Activated CD8-positive, alpha-beta T cell treated with anti-CD3 and anti-CD28 coated beads, Interleukin-2, amount 10 ng/mL, durations not matched to agents 7 days and 5 days (primary cell): Measurements from ENCODE around the gene QDPR. TPM values are rescaled to one million over a fixed set of nuclear protein-coding genes. Genes with fewer than 3 reads are reported as not detected.
"Not testable (repeated sequence)": the region's sequence is repeated elsewhere in the genome, so short reads cannot be mapped to it uniquely, and the experiment has no call there.

Source experiments
- ATAC-seq: fragments of 150-1000 bp; cut with Tn5 transposase; one replicate; pipeline ENCODE4 v1.10.0; 2021; ENCODE audit warnings: moderate library complexity
- CTCF ChIA-PET: fragments of 350-600 bp; sonication (Branson Sonifier 250); formaldehyde crosslinking; loops from one replicate; lab custom pipeline; 2021; ENCODE audit warnings: antibody characterized with exemption; lab: Charles Lee
- POLR2A ChIA-PET: fragments of 350-600 bp; sonication (Branson Sonifier 250); formaldehyde crosslinking; loops from one replicate; lab custom pipeline; 2021; ENCODE audit warnings: antibody characterized with exemption; lab: Charles Lee
- DNase-seq: peaks from one replicate; pipeline ENCODE4 v3.0.0-alpha.2; 2020
- H3K27ac Mint-ChIP-seq: one replicate; pipeline ENCODE4 v1.8.0; 2021; ENCODE audit warnings: mild to moderate bottlenecking, mixed read lengths
- H3K27me3 Mint-ChIP-seq: one replicate; pipeline ENCODE4 v1.8.0; 2021; ENCODE audit warnings: low read depth, mixed read lengths
- H3K36me3 Mint-ChIP-seq: one replicate; pipeline ENCODE4 v1.8.0; 2021; ENCODE audit warnings: low read depth, mixed read lengths
- H3K4me1 Mint-ChIP-seq: one replicate; pipeline ENCODE4 v1.8.0; 2021; ENCODE audit warnings: low read depth, mixed read lengths
- H3K4me3 Mint-ChIP-seq: one replicate; pipeline ENCODE4 v1.8.0; 2021; ENCODE audit warnings: mild to moderate bottlenecking, mixed read lengths
- H3K9me3 Mint-ChIP-seq: one replicate; pipeline ENCODE4 v1.8.0; 2022; ENCODE audit warnings: mixed read lengths; ENCODE audit not compliant: insufficient read depth
- total RNA-seq, 2 experiments: library from RNA; stranded (reverse); gene quantifications; one replicate each; pipeline ENCODE4 v1.2.3, GENCODE V29; 2021

QDPR gene
- total RNA-seq, 2 experiments from 2014 or later, result 20.0 to 21.2 TPM

DNA sequence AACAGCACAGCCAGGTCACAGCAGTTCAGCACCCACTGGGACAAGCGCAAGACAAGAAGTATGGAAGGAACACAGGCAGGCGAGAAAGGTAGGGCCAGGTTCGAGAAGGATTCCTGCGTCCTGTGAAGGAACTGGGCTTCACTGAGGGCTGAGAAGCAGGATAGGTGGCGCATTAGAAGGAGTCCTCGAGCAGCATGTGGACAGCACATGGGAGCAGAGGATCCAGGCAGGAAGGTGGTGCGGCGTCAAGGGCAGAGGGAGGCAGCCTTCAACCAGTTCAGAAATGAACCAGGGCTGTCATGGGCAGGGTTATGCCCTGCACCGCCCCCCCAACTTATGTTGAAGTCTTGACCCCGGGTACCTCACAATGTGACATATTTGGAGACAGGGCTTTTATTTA lies 34.3 kb upstream of the QDPR start:
- Mint-ChIP-seq H3K36me3 (no peaks in the 10 kb centered on the region), H3K27me3 (peaks cover 18% of the 10 kb centered on the region), H3K4me3 (no peak overlapping the region), H3K4me1 (peaks cover 9% of the 10 kb centered on the region), H3K9me3 (no peaks in the 10 kb centered on the region), H3K27ac (no peak overlapping the region)
- no peak for ATAC-seq
- ChIA-PET CTCF (no interaction called here), POLR2A (interaction anchor here (1.1 kb wide), 1 partner anchor 265 kb away, joined by 3 read pairs; the partner anchor contains the start of gene NCAPG)
- no peak for DNase-seq

DNA sequence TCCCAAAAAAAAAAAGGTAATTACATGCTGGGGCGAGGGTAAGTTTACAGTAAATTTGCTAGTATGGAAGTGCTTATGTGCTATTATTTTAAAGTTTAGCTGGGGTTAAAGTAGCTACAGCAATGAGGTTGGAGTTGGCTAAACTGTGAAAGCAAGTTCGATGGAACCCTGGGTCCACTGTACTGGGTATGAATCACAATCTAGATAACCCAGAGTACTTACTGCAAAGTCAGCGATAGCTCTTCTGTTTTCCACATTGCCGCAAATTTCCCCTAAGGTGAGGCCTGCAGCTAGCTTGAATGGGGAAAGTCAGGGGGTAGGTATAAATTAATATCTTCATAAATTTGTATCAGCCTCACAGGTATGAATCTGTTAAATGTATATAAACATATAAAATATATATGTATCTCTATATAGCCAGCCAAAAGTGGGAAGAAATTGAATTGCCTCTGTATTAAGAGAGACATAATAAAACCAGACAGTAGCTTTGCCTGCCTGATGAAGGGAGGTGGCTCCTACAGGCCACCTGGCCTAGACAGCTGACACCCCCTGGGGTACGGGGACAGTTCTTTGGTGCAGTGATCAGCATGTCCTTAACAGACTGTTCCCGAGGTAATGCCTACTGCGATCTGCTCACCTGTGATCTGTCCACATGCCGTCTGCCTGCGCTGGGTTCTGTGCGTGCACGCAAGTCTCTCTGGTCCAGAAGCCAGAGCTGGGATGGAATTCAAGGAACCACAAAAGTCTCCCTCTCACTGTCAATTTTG lies 33.7 kb upstream of the QDPR start:
- no peak overlapping the region for H3K4me3 Mint-ChIP-seq
- CTCF ChIA-PET, result interaction anchor here (1.1 kb wide), 1 partner anchor 264 kb away, joined by 4 read pairs; no protein-coding TSS in a partner anchor
- no peaks in the 10 kb centered on the region for H3K9me3 Mint-ChIP-seq
- POLR2A ChIA-PET, result interaction anchor here (1.1 kb wide), 1 partner anchor 266 kb away, joined by 3 read pairs; the partner anchor contains the start of gene NCAPG
- peaks cover 20% of the 10 kb centered on the region for H3K27me3 Mint-ChIP-seq
- H3K4me1 Mint-ChIP-seq, result peaks cover 9% of the 10 kb centered on the region
- DNase-seq (no peak), ATAC-seq (no peak)
- H3K27ac Mint-ChIP-seq, result no peak overlapping the region
- no peaks in the 10 kb centered on the region for H3K36me3 Mint-ChIP-seq

DNA sequence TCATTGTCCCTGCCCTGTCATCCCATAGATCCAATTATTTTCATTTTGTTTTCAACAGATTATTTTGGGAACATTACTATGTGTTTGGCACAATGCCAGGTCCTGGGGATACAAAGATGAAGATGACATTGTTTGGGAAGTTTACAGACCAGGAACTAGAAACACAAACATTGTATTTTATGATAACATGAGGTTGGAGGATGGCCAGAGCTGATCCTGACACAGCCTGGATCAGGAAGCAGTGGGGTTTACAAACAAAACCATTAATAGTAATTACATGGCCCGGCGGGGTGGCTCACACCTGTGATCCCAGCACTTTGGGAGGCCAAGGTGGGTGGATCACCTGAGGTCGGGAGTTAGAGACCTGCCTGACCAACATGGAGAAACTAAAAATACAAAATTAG lies 32.9 kb upstream of the QDPR start:
- Mint-ChIP-seq H3K4me1 (peaks cover 9% of the 10 kb centered on the region), H3K4me3 (no peak overlapping the region), H3K36me3 (no peaks in the 10 kb centered on the region), H3K9me3 (no peaks in the 10 kb centered on the region), H3K27ac (no peak overlapping the region), H3K27me3 (peaks cover 23% of the 10 kb centered on the region)
- ChIA-PET CTCF (interaction anchor here (1.1 kb wide), 1 partner anchor 265 kb away, joined by 4 read pairs; no protein-coding TSS in a partner anchor), POLR2A (no interaction called here)
- DNase-seq, result no peak
- ATAC-seq, result no peak

DNA sequence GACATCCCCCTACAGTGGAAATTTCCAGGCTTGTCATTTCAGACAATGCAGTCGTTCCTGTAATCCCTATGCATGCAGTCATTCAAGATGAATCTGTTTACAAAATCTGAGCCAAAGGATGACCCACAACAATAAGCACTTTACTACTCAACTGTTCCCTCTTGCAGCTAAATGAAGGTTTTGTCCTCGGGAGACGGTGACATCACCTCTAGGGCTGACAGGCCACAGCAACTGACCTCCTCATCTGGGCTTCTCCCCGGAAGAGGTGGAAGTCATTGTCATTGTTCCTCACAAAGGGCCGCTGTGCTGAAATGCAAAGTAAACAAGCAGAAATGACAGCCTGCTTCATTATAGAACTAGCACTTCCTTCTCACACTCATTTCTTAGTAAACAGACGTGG lies 32.3 kb upstream of the QDPR start:
- no peak overlapping the region for H3K27ac Mint-ChIP-seq
- no peak overlapping the region for H3K4me3 Mint-ChIP-seq
- peaks cover 6% of the 10 kb centered on the region for H3K4me1 Mint-ChIP-seq
- H3K27me3 Mint-ChIP-seq, result peaks cover 23% of the 10 kb centered on the region
- no peaks in the 10 kb centered on the region for H3K36me3 Mint-ChIP-seq
- no peak for ATAC-seq
- no peaks in the 10 kb centered on the region for H3K9me3 Mint-ChIP-seq
- CTCF ChIA-PET, result no interaction called here
- no peak for DNase-seq
- POLR2A ChIA-PET, result no interaction called here

DNA sequence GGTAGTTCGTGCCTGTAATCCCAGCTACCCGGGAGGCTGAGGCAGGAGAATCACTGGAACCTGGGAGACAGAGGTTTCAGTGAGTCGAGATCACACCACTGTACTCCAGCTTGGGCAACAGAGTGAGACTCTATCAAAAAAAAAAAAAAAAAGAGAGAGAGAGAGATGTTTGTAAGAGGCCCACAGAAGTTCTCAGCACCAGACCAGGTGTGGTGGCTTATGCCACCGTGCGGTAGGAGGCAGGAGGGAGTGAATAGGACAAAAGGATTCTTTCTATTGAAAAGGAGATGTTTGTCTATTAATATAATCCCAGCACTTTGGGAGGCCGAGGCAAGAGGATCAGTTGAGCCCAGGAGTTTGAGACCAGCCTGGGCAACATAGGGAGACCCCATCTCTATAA lies 25.2 kb upstream of the QDPR start:
- H3K36me3 Mint-ChIP-seq, DNase-seq, H3K4me3 Mint-ChIP-seq, ATAC-seq, H3K4me1 Mint-ChIP-seq, H3K9me3 Mint-ChIP-seq, CTCF ChIA-PET, POLR2A ChIA-PET, H3K27ac Mint-ChIP-seq: not testable (repeated sequence)
- H3K27me3 Mint-ChIP-seq, result peaks cover 18% of the 10 kb centered on the region

DNA sequence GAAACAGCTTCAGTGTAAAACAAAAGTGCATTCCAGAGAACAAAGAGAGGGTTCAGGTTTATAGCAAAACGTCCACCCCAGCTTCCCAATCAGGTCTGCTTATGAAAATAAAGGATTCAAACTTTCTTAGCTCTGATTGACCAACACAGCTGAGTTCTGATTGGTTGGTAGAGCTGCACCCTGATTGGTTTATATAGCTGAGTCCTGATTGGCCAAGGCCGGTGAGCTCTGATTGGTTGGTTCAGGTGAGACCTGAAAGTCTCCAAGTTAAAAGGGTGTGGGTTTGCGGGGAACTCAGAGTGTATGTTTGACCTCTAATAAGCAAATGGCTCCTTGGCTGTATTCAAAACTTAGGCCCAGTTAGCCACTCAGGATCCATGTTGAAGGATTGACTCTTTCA lies 24.0 kb upstream of the QDPR start:
- Mint-ChIP-seq H3K4me1 (peaks cover 2% of the 10 kb centered on the region), H3K36me3 (no peaks in the 10 kb centered on the region), H3K27me3 (peaks cover 11% of the 10 kb centered on the region), H3K9me3 (no peaks in the 10 kb centered on the region), H3K4me3 (no peak overlapping the region), H3K27ac (no peak overlapping the region)
- ChIA-PET POLR2A (no interaction called here), CTCF (interaction anchor here (2.1 kb wide), 1 partner anchor 13 kb away, joined by 8 read pairs; no protein-coding TSS in a partner anchor)
- DNase-seq, result no peak
- ATAC-seq, result no peak

DNA sequence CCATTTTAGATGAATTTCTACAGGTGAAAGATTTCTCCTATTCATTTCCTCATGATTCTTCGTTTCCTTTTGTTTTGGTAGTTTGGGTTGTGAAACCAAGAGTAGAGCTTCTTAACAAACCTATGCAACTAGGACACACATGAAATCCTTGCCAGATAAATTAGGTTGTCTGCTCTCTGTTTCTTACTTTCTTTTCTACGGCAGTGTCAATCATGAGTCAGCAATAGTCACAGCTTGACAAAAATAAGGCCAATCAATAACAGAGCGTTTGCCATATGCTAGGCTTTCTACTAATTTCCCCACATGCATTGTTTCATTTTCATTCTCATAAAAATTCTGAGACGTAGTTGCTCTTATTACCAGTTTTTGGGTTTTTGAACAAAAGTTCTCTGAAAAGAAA lies 23.4 kb upstream of the QDPR start:
- DNase-seq (no peak), ATAC-seq (no peak)
- Mint-ChIP-seq H3K27ac (no peak overlapping the region), H3K4me1 (peaks cover 2% of the 10 kb centered on the region), H3K36me3 (no peaks in the 10 kb centered on the region), H3K27me3 (peaks cover 10% of the 10 kb centered on the region), H3K9me3 (no peaks in the 10 kb centered on the region), H3K4me3 (no peak overlapping the region)
- ChIA-PET CTCF (interaction anchor here (0.8 to 2.1 kb wide), 2 partner anchors 9 to 13 kb away, joined by 3 to 8 read pairs; no protein-coding TSS in a partner anchor), POLR2A (no interaction called here)

DNA sequence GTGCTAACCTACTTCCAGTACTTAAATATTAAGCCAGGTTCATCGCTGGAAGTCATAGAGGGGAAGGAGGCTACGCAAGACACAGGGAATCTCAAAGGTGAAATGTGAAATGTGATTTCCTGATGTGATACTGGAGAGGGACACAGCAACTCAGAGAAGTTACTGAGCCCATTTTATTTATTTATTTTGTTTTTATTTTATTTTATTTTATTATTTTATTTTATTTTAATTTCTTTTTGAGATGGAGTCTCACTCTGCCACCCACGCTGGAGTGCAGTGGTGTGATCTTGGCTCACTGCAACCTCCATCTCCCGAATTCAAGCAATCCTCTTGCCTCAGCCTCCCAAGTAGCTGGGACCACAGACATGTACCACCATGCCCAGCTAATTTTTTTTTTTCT lies 22.8 kb upstream of the QDPR start:
- Mint-ChIP-seq H3K4me1 (peaks cover 2% of the 10 kb centered on the region), H3K27ac (no peak overlapping the region), H3K36me3 (no peaks in the 10 kb centered on the region), H3K9me3 (no peaks in the 10 kb centered on the region), H3K4me3 (no peak overlapping the region), H3K27me3 (peaks cover 8% of the 10 kb centered on the region)
- ATAC-seq (no peak), DNase-seq (no peak)
- ChIA-PET POLR2A (no interaction called here), CTCF (interaction anchor here (0.8 to 2.1 kb wide), 2 partner anchors 8 to 14 kb away, joined by 3 to 8 read pairs; no protein-coding TSS in a partner anchor)

DNA sequence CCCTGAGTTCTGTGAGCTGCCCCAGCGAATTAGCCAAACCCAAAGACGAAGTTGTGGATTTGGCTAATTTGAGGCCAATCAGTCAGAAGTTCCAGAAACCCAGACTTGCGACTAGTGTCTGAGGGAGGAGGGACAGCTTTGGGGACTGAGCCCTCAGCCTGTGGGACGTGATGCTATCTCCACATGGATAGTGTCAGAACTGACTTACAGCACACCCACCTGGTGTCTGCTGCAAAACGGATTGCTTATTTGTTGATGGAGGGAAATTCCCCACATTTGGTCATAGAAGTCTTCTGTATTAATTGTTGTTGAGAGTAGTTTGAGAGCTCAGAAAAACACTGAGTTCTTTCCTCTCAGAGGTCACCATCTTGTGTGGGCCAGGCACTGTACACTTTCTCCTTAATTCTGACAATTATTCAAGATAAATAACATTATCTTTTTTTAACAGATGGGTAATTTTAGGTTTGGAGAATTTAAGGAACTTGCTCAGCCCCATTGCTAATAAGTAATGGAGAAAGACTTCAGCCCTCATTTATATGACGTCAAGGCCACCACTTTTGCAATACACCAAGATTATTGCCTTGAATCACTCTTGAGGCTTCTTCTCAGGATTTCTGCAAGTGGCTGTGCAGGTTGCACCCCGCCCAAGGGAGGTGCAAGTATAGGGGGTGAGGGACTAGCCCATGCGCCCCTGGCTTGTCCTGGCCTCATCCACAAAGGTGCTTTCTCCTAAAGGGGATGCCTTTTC lies 19.8 kb upstream of the QDPR start:
- ATAC-seq, result no peak
- POLR2A ChIA-PET, result no interaction called here
- Mint-ChIP-seq H3K36me3 (no peaks in the 10 kb centered on the region), H3K27ac (no peak overlapping the region), H3K4me3 (no peak overlapping the region), H3K27me3 (peaks cover 15% of the 10 kb centered on the region), H3K4me1 (peaks cover 2% of the 10 kb centered on the region), H3K9me3 (no peaks in the 10 kb centered on the region)
- CTCF ChIA-PET, result interaction anchor here (1.2 to 2.0 kb wide), 2 partner anchors 17 to 104 kb away, joined by 3 to 8 read pairs; no protein-coding TSS in a partner anchor
- DNase-seq, result no peak

DNA sequence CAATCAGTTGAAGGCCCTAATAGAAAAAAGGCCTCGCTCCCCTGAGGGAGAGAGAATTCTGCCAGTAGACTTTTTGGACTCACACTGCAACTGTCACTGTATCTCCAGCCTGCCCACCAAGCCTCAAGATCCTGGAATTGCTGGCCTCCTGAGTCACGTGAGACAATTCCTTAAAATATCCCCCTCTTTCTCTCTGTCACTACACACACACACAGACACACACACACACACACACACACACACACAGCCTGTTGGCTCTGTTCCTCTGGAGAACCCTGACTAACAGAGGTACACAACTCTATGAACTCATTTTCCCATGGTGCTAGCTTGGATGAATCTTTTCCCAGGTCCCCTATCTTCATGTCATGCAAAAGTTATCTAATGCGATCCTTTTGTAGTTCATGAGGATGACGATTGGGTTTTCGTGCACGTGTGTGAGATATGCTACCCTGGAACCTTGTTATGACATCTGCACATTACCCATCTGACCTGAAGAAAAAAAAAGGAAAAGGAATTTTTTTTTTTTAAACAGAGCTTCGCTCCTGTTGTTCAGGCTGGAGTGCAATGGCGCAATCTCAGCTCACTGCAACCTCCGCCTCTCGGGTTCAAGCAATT lies 16.8 kb upstream of the QDPR start:
- no peaks in the 10 kb centered on the region for H3K9me3 Mint-ChIP-seq
- DNase-seq (no peak), ATAC-seq (no peak)
- no peaks in the 10 kb centered on the region for H3K36me3 Mint-ChIP-seq
- no peak overlapping the region for H3K27ac Mint-ChIP-seq
- H3K4me1 Mint-ChIP-seq, result no peaks in the 10 kb centered on the region
- H3K27me3 Mint-ChIP-seq, result peaks cover 15% of the 10 kb centered on the region
- H3K4me3 Mint-ChIP-seq, result no peak overlapping the region
- CTCF ChIA-PET, result interaction anchor here (2.8 kb wide), 1 partner anchor 20 kb away, joined by 9 read pairs; no protein-coding TSS in a partner anchor
- POLR2A ChIA-PET, result no interaction called here

DNA sequence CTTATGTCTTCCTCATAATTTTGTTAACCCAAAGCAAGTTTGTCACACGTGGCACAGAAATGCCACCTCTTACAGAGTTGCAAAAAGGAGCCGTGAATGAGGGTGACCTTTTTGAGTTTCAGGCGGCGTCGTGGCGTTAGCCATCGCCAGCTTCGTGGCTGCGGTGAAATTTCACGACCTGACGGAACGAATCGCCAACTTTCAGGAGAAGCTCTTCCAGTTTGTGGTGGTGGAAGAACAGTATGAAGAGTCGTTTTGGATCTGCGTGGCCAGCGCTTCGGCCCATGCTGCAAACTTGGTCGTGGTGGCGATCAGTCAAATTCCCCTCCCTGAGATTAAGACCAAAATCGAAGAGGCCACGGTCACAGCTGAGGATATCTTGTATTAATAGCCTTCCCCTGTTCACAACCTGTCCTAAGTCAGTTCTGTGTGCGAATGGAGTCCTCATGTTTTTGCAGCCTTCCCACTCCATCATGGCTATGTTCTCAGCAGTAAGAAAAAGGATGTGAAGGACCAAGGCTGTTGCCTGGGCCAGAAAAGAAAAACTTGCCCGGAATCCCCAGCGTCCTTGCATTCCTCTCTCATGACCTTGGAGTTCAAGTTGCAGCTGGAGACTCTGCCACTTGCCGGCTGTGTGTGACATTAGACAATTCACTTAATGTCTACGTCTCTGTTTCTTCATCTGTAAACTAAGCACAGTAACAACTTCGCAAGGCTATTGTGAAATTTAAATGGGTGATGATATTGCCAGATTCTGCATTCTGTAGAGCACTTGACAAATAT lies 15.0 kb upstream of the QDPR start:
- Mint-ChIP-seq H3K27ac (no peak overlapping the region), H3K4me3 (no peak overlapping the region), H3K4me1 (no peaks in the 10 kb centered on the region), H3K27me3 (peaks cover 15% of the 10 kb centered on the region), H3K36me3 (no peaks in the 10 kb centered on the region), H3K9me3 (no peaks in the 10 kb centered on the region)
- ATAC-seq, result no peak
- ChIA-PET CTCF (interaction anchor here (1.1 kb wide), 1 partner anchor 8 kb away, joined by 3 read pairs; no protein-coding TSS in a partner anchor), POLR2A (no interaction called here)
- no peak for DNase-seq
